Skeletal muscle tissue (tissue), 4 donors: ENCODE results near the gene COL5A1. TPM values are rescaled to one million over a fixed set of nuclear protein-coding genes. Genes with fewer than 3 reads are reported as not detected.

Experiments used
- H3K27ac ChIP-seq: one replicate; pipeline ENCODE4 v1.7.0; 2013; ENCODE audit warnings: mild to moderate bottlenecking, low read depth, low read length, inconsistent platforms
- H3K27me3 ChIP-seq, 3 donors: one replicate each; pipeline ENCODE4 v1.7.0; 2013; ENCODE audit warnings: low read length in 3 of 3; ENCODE audit not compliant: control insufficient read depth in 3 of 3, insufficient read depth in 3 of 3
- H3K36me3 ChIP-seq, 3 donors: one replicate each; pipeline ENCODE4 v1.7.0; 2013; ENCODE audit warnings: low read length in 3 of 3; ENCODE audit not compliant: control insufficient read depth in 3 of 3, insufficient read depth in 3 of 3
- H3K4me1 ChIP-seq, 3 donors: one replicate each; pipeline ENCODE4 v1.7.0; 2013; ENCODE audit warnings: low read length in 3 of 3, mild to moderate bottlenecking in 3 of 3; ENCODE audit not compliant: control insufficient read depth in 3 of 3, insufficient read depth in 3 of 3
- H3K4me3 ChIP-seq, 3 donors: one replicate each; pipeline ENCODE4 v1.7.0; 2013; ENCODE audit warnings: low read length in 3 of 3
- H3K9ac ChIP-seq, 3 donors: one replicate each; pipeline ENCODE4 v1.7.0; 2013; ENCODE audit warnings: low read length in 3 of 3, mild to moderate bottlenecking in 3 of 3, moderate library complexity in 2 of 3, low read depth in 1 of 3
- H3K9me3 ChIP-seq, 3 donors: one replicate each; pipeline ENCODE4 v1.7.0; 2013; ENCODE audit warnings: low read length in 3 of 3; ENCODE audit not compliant: control insufficient read depth in 3 of 3
- total RNA-seq: library from RNA; depleted of rRNA; stranded (reverse); fragments of >200 nt; gene quantifications from one replicate; pipeline ENCODE4 v1.2.3, GENCODE V29; 2014
- donor health status: Osteomylitis.

The COL5A1 gene
- total RNA-seq, 1 donor from 2014 or later: 258 TPM

DNA sequence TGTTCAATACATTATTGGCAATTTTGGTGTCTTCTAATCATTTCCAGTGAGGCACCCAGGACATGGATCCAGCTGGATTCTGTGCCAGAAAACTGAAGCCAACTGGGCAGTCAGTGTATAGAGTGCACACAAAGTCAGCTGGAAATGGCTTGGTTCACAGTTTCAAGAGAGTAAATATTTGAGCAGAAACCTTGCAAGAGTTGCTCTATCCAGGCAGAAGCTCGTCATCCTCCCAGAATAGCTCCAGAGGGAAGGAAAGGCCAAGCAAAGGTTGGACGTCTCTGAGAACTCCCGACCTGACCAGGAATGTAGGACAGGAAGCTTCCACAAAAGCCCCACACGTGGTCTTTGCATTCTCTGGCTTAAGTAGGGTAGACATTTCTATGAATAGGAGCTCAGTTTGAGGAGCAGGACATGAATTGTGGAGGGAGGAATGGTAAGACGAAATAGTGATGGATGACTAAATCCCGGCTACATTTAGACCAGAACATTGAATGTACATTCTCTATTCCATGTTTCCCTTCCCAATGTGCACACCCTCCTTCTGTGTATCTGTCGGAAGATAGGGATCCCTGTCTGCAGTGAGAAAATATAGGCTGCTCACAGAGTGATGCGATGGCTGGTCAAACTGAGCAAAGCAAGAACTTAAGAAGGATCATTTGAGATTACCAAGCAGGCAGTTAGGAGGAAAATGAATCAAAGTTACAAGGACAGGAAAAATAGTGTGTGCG lies 166.3 kb downstream of the COL5A1 start:
- Histone ChIP-seq H3K4me1 (peaks cover 7 to 22% (median 19%) of the 10 kb centered on the region in 3 donors), H3K36me3 (peaks cover 0 to 3% (median 0%) of the 10 kb centered on the region in 3 donors), H3K27ac (no peak overlapping the region)

DNA sequence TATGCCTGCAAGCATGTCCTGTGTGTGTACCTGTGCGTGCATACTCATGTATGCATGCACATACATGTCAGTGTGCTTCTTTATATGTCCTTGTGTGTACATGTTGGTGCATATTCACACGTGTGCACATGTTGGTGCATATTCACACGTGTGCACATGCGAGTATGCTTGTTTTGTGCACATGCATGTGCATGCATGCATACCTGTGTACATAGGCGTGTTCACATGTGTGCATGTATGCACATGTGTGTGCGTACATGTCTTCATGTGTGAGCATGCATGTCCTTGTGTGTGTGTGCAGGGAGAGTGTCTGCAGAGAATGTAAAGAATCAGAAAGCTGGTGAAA lies 166.8 kb downstream of the COL5A1 start:
- peaks cover 0 to 15% (median 3%) of the 10 kb centered on the region in 3 donors for H3K27me3 ChIP-seq
- peaks cover 7 to 22% (median 19%) of the 10 kb centered on the region in 3 donors for H3K4me1 ChIP-seq
- H3K27ac ChIP-seq: no peak overlapping the region
- H3K9me3 ChIP-seq: no peaks in the 10 kb centered on the region
- H3K9ac ChIP-seq: no peak overlapping the region
- peaks cover 0 to 3% (median 0%) of the 10 kb centered on the region in 3 donors for H3K36me3 ChIP-seq
- no peak overlapping the region for H3K4me3 ChIP-seq

More for the DNA sequence above, 166.3 kb downstream of the COL5A1 start:
- H3K9me3 ChIP-seq: no peaks in the 10 kb centered on the region
- no peak overlapping the region for H3K9ac ChIP-seq
- peaks cover 0 to 10% (median 3%) of the 10 kb centered on the region in 3 donors for H3K27me3 ChIP-seq
- H3K4me3 ChIP-seq: no peak overlapping the region

DNA sequence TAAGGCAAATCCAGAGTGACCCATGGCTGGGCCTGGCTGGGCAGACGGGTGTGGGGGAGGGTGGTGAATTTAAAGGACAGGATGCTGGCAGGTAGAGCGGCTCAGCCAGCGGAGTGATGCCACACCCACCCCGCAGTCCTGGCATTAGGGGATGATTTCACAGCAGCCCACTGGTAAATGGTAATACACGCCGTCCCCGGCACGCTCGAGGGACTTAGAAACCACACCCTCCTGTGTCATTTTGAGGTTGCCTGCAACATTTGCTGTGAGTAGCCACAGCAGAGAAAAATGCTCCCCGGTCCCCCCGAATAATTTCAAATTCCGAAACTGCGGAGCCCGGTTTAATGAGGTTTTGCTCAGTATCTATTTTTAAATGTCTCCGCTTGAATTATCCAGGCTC lies 167.7 kb downstream of the COL5A1 start:
- H3K4me1 ChIP-seq: peaks cover 7 to 22% (median 19%) of the 10 kb centered on the region in 3 donors
- H3K9ac ChIP-seq: no peak overlapping the region
- no peak overlapping the region for H3K4me3 ChIP-seq
- H3K9me3 ChIP-seq: no peaks in the 10 kb centered on the region
- H3K36me3 ChIP-seq: peaks cover 0 to 2% (median 2%) of the 10 kb centered on the region in 3 donors
- no peak overlapping the region for H3K27ac ChIP-seq
- H3K27me3 ChIP-seq: peaks cover 3 to 20% (median 5%) of the 10 kb centered on the region in 3 donors

- Histone ChIP-seq H3K36me3 (peaks cover 0 to 2% (median 0%) of the 10 kb centered on the region in 3 donors), H3K4me3 (no peak overlapping the region), H3K4me1 (peaks cover 7 to 22% (median 19%) of the 10 kb centered on the region in 3 donors), H3K9ac (no peak overlapping the region), H3K9me3 (no peaks in the 10 kb centered on the region), H3K27me3 (peaks cover 3 to 20% (median 5%) of the 10 kb centered on the region in 3 donors), H3K27ac (no peak overlapping the region)
Observed at GRCh38 chr9:134809826-134810225, 168.2 kb downstream of the COL5A1 start.

DNA sequence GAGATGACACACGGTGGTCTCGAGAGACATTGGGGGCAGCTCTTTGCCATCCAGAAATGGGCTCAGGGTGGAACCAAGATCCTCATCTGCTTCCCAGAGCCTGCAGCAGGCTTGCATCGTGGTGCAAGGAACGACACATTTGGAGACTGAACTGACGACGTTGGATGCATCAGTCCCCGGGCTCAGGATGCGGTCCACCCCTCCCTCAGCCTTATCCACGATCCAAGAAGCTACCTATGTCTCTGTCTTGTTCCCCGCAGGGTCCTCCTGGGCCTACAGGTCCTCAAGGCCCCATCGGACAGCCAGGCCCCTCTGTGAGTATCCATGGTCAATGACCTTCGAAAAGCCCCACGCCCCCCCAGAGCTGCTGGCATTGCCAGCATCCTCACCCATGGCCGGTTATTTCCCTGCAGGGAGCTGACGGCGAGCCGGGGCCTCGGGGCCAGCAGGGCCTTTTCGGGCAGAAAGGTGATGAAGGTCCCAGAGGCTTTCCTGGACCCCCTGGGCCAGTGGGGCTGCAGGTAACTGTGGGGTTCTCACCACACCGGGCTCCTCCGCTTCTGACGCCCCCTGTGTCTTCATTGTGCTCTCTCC lies 169.6 kb downstream of the COL5A1 start:
- peaks cover 0 to 9% (median 2%) of the 10 kb centered on the region in 3 donors for H3K36me3 ChIP-seq
- no peak overlapping the region for H3K9ac ChIP-seq
- no peak overlapping the region for H3K27ac ChIP-seq

DNA sequence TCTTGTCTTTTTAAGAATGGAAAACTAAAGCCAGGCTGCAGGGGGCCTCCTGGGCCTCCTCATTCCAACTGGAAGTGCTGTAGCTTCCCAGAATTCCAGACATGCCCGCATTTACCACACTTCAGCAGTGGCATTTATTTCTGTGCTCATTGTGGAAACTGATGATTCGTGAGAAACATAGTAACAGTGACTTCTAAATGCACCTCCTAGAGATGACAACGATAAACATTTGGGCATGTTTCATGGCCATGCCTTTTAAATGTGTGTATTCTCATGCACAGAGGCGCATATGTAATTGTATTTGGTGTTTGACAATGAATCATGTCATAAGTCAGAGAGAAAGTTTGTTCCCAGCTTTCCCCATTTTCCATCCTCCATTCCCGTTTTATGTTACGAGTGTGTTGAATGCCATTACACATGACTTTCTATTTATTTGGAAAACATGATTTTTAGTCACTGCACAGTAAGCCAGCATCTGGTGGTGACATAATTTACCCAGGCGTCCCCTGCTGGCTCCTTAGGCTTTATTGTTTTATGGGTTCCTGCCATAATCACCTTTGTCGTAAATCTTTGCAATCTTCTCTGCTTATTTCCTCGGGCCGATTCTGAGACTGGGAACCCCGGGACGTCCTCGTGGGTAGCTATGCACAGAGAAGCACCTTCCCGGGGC lies 170.2 kb downstream of the COL5A1 start:
- H3K9ac ChIP-seq: no peak overlapping the region
- no peak overlapping the region for H3K4me3 ChIP-seq
- peaks cover 0 to 11% (median 2%) of the 10 kb centered on the region in 3 donors for H3K36me3 ChIP-seq
- H3K4me1 ChIP-seq: peaks cover 7 to 21% (median 17%) of the 10 kb centered on the region in 3 donors
- peaks cover 3 to 26% (median 8%) of the 10 kb centered on the region in 3 donors for H3K27me3 ChIP-seq
- no peak overlapping the region for H3K27ac ChIP-seq
- no peaks in the 10 kb centered on the region for H3K9me3 ChIP-seq

More for the DNA sequence above, 169.6 kb downstream of the COL5A1 start:
- H3K4me3 ChIP-seq: no peak overlapping the region
- peaks cover 3 to 26% (median 8%) of the 10 kb centered on the region in 3 donors for H3K27me3 ChIP-seq
- peaks cover 7 to 22% (median 19%) of the 10 kb centered on the region in 3 donors for H3K4me1 ChIP-seq
- H3K9me3 ChIP-seq: no peaks in the 10 kb centered on the region

DNA sequence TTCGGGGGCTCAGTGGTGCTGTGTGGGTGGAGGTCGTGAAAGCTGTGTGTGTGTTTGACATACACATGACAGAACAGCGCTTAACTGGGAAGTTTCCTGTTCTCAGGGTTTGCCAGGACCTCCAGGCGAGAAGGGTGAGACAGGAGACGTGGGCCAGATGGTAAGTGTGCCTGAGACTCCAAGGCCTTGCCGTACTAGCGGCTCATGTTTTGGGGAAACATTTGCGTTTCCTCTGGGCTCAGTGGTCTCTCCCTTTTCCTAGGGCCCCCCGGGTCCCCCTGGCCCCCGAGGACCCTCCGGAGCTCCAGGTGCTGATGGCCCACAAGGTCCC lies 170.7 kb downstream of the COL5A1 start:
- peaks cover 4 to 16% (median 15%) of the 10 kb centered on the region in 3 donors for H3K4me1 ChIP-seq
- peaks cover 3 to 26% (median 8%) of the 10 kb centered on the region in 3 donors for H3K27me3 ChIP-seq
- no peaks in the 10 kb centered on the region for H3K9me3 ChIP-seq
- no peak overlapping the region for H3K9ac ChIP-seq
- no peak overlapping the region for H3K27ac ChIP-seq
- no peak overlapping the region for H3K4me3 ChIP-seq
- peaks cover 0 to 11% (median 4%) of the 10 kb centered on the region in 3 donors for H3K36me3 ChIP-seq

DNA sequence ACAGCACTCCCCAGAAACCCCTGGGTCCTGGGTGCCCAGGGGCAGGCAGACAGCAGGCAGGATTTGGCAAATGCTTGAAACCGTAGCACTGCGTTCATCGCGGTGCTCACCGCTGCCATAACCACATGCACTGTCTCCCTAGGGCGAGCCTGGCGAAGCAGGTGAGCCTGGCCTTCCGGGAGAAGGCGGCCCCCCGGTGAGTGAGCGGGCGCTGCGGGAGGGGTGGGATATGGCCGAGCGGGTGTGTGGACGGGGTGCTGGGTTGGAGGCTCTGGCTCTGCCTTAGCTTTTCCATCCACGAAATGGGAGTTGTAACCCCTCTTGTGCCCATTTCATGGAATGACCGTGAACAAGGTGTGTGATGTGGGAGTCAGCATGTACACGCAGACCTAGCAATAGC lies 172.2 kb downstream of the COL5A1 start:
- Histone ChIP-seq H3K9me3 (no peaks in the 10 kb centered on the region), H3K4me3 (no peak overlapping the region), H3K9ac (no peak overlapping the region), H3K27ac (no peak overlapping the region), H3K27me3 (peaks cover 0 to 26% (median 11%) of the 10 kb centered on the region in 3 donors), H3K36me3 (peaks cover 0 to 17% (median 4%) of the 10 kb centered on the region in 3 donors), H3K4me1 (peaks cover 0 to 3% (median 0%) of the 10 kb centered on the region in 3 donors)

- Histone ChIP-seq H3K4me3 (no peak overlapping the region), H3K36me3 (peaks cover 0 to 17% (median 4%) of the 10 kb centered on the region in 3 donors), H3K4me1 (no peaks in the 10 kb centered on the region), H3K9me3 (no peaks in the 10 kb centered on the region), H3K27me3 (peaks cover 0 to 26% (median 11%) of the 10 kb centered on the region in 3 donors), H3K9ac (no peak overlapping the region), H3K27ac (no peak overlapping the region)
Observed at GRCh38 chr9:134814598-134815215, 173.1 kb downstream of the COL5A1 start.
